Heart left ventricle (tissue), 16 donors: ENCODE measurements around the gene C4BPB. TPM values are rescaled to one million over a fixed set of nuclear protein-coding genes. Genes with fewer than 3 reads are reported as not detected.

Experiments used
- ATAC-seq, 4 donors: fragments of 200-7000 bp; cut with Tn5 transposase; one replicate each; pipeline ENCODE4 v1.9.1; 2020 to 2022; ENCODE audit warnings: moderate library complexity in 4 of 4, mild to moderate bottlenecking in 3 of 4, moderate number of reproducible peaks in 1 of 4
- DNase-seq, 5 donors: peaks; one replicate each; pipeline ENCODE4 v3.0.0-alpha.2; 2020
- H3K27ac ChIP-seq, 12 donors: fragments of 200-600 bp; sonication (generic) in 4 of 12; one replicate each; pipeline versions ENCODE4 v1.5.0 to v1.8.0; 2016 to 2022; ENCODE audit warnings: mild to moderate bottlenecking in 2 of 12
- H3K27me3 ChIP-seq, 9 donors: fragments of 200-600 bp; sonication (generic) in 2 of 9; one replicate each; pipeline versions ENCODE4 v1.5.1 to v1.8.0; 2016 to 2022; ENCODE audit warnings: mild to moderate bottlenecking in 3 of 9
- H3K36me3 ChIP-seq, 9 donors: fragments of 200-600 bp; sonication (generic) in 2 of 9; one replicate each; pipeline versions ENCODE4 v1.5.0 to v1.8.0; 2018 to 2022; ENCODE audit warnings: mild to moderate bottlenecking in 2 of 9
- H3K4me1 ChIP-seq, 12 donors: fragments of 200-600 bp; sonication (generic) in 4 of 12; one replicate each; pipeline versions ENCODE4 v1.5.0 to v1.8.0; 2016 to 2022; ENCODE audit warnings: mild to moderate bottlenecking in 3 of 12
- H3K4me3 ChIP-seq, 12 donors: fragments of 200-600 bp; sonication (generic) in 4 of 12; one replicate each; pipeline versions ENCODE4 v1.5.0 to v1.8.0; 2017 to 2022; ENCODE audit warnings: mild to moderate bottlenecking in 9 of 12, moderate library complexity in 4 of 12
- H3K9me3 ChIP-seq, 12 donors: fragments of 200-600 bp; sonication (generic) in 4 of 12; one replicate each; pipeline versions ENCODE4 v1.5.0 to v1.8.0; 2016 to 2022; ENCODE audit warnings: mild to moderate bottlenecking in 1 of 12
- CTCF ChIP-seq, 12 donors: fragments of 200-600 bp; sonication (generic) in 4 of 12; IDR thresholded peaks; one replicate each; pipeline versions ENCODE4 v1.5.0 to v1.8.0; 2018 to 2022; ENCODE audit warnings: antibody characterized with exemption in 12 of 12, mild to moderate bottlenecking in 5 of 12
- POLR2A ChIP-seq, 2 donors: fragments of 450-650 bp; IDR thresholded peaks; one replicate each; pipeline ENCODE4 v1.6.1; 2017; ENCODE audit warnings: antibody characterized with exemption in 2 of 2, mild to moderate bottlenecking in 2 of 2, moderate library complexity in 2 of 2
- WGBS, 4 donors: extraction: QIAGEN DNeasy Blood & Tissue Kit in 2 of 4; methylation state at CpG; one replicate each; pipeline versions ENCODE4 v1.1.5 to v1.1.7; 2013 to 2018; 5-methylcytosine and 5-hydroxymethylcytosine counted together
- intact Hi-C, 10 donors: fragments of 100-400 bp; cut with DNase I; formaldehyde crosslinking; loops; one replicate each; pipeline versions ENCODE4 v1.11.1 to v1.14.2; 2022
- polyA plus RNA-seq, 2 donors: library from polyadenylated mRNA; stranded (reverse); fragments of 200-250 nt; gene quantifications; one replicate each; pipeline ENCODE4 v1.2.3, GENCODE V29; 2013
- total RNA-seq, 9 donors: library from RNA; depleted of rRNA in 2 of 9; stranded (reverse); fragments of >200 nt in 2 of 9; fragmentation: NEBNext Ultra II Directional in 3 of 9; extraction: Animal tissue kit (Norgen Biotek cat#: 25700) in 3 of 9; gene quantifications; one replicate each; pipeline versions ENCODE4 v1.1.0 to v1.2.4, GENCODE V29; 2016 to 2023
- donor health status: ischemic (EF 13 %, LVEDD 7.1; RV severe dilation, severe dysfunction).
- donor health status: healthy with polysubstance abuse.
- donor health status: DM: no; HTN: yes; CAD: no.
- donor health status: DM: no; HTN: no; CAD: no.
- donor health status: ischemic (EF 25% LVEDD 6.9; RV normal size, moderate dysfunction).
- donor health status: ischemic (EF 25% LVEDD 5.7; RV mildly dilated, moderate dysfunction).
- donor health status: healthy.
- donor health status: DM: yes; HTN: yes; CAD: no.
- donor health status: ischemic (EF 35%, LVEDD 5.7; RV mildly dilated, moderate dysfunction).
- donor health status: nonischemic (EF 11% LVEDD 7.7; RV severe dilation, severe dysfunction).
- donor health status: DM: yes; HTN: yes; CAD: no.
- donor health status: PGD.
- donor health status: ischemic (EF 29% LVEDD 5.4; RV normal size, mild dysfunction).
- donor health status: nonischemic (EF 23%, LVEDD 6.1; RV moderate dilation, normal function).

Gene C4BPB
- total and polyA plus RNA-seq, 11 donors, result 0.20 to 3.3 (median 1.3) TPM; not detected in 8

- H3K4me1 ChIP-seq, result peaks cover 0 to 19% (median 5%) of the 10 kb centered on the region in 12 donors
- H3K36me3 ChIP-seq, result peaks cover 0 to 46% (median 15%) of the 10 kb centered on the region in 9 donors
- no peak for ATAC-seq
- H3K4me3 ChIP-seq, result no peak overlapping the region
- WGBS, 4 donors, result 82 to 89% (median 85%) methylated on average over 2 of the region's 2 CpGs
- TF ChIP-seq CTCF (IDR thresholded peaks at IDR 0.05) (no peak), POLR2A (IDR thresholded peaks at IDR 0.05) (no peak)
- H3K27me3 ChIP-seq, result no peaks in the 10 kb centered on the region
- no peak for DNase-seq
- intact Hi-C loops, result loop anchor here in 5 of 10 donors (5.0 to 10.0 kb wide), 5 partner anchors 240 to 420 kb away; partner anchors contain the start of genes CD55 (in 2 of the 5) and CR1 (in 2 of the 5)
- no peak overlapping the region for H3K27ac ChIP-seq
- H3K9me3 ChIP-seq, result no peaks in the 10 kb centered on the region
Measured at GRCh38 chr1:207081806-207082205, 6.9 kb upstream of the C4BPB start.

- Histone ChIP-seq H3K27me3 (no peaks in the 10 kb centered on the region), H3K36me3 (peaks cover 0 to 34% (median 8%) of the 10 kb centered on the region in 9 donors), H3K9me3 (no peaks in the 10 kb centered on the region), H3K4me3 (no peak overlapping the region), H3K27ac (no peak overlapping the region), H3K4me1 (peaks cover 0 to 11% (median 0%) of the 10 kb centered on the region in 12 donors)
- TF ChIP-seq CTCF (IDR thresholded peaks at IDR 0.05) (no peak), POLR2A (IDR thresholded peaks at IDR 0.05) (no peak)
- 59 to 71% (median 63%) methylated on average over 2 of the region's 2 CpGs for WGBS, 4 donors
- intact Hi-C loops, result loop anchor here in 9 of 10 donors (1.0 to 10.0 kb wide), 9 partner anchors 238 to 418 kb away; partner anchors contain the start of genes CD55 (in 2 of the 9) and CR1 (in 2 of the 9)
- ATAC-seq (no peak), DNase-seq (no peak)
Measured at GRCh38 chr1:207084232-207084631, 4.4 kb upstream of the C4BPB start.

GRCh38 chr1:207084701-207085180 is 3.9 kb upstream of the C4BPB start:
- intact Hi-C loops, result loop anchor here (1.0 to 10.0 kb wide), 10 partner anchors 238 to 418 kb away; partner anchors contain the start of genes CR1 (in 5 of the 10) and CD55 (in 2 of the 10)
- H3K4me1 ChIP-seq, result peaks cover 0 to 13% (median 0%) of the 10 kb centered on the region in 12 donors
- ATAC-seq (peak in 3 of 4 donors; percentile 69 to 76 (median 72)), DNase-seq (peak in 3 of 5 donors; percentile 37 to 42 (median 38))
- no peak overlapping the region for H3K4me3 ChIP-seq
- H3K36me3 ChIP-seq, result peaks cover 0 to 29% (median 3%) of the 10 kb centered on the region in 9 donors
- no peaks in the 10 kb centered on the region for H3K9me3 ChIP-seq
- WGBS, 4 donors, result 23 to 27% (median 24%) methylated on average over 8 of the region's 8 CpGs
- TF ChIP-seq POLR2A (IDR thresholded peaks at IDR 0.05) (no peak), CTCF (IDR thresholded peaks at IDR 0.05) (peak; percentile 41 to 72 (median 62))
- H3K27me3 ChIP-seq, result no peaks in the 10 kb centered on the region
- no peak overlapping the region for H3K27ac ChIP-seq

- H3K4me3 ChIP-seq, result no peak overlapping the region
- peaks cover 0 to 13% (median 0%) of the 10 kb centered on the region in 12 donors for H3K4me1 ChIP-seq
- no peak overlapping the region for H3K27ac ChIP-seq
- no peaks in the 10 kb centered on the region for H3K9me3 ChIP-seq
- intact Hi-C loops, result loop anchor here in 8 of 10 donors (1.0 to 10.0 kb wide), 6 partner anchors 239 to 413 kb away; partner anchors contain the start of genes CR1 (in 3 of the 8) and CD55 (in 1 of the 8)
- ATAC-seq (no peak), DNase-seq (no peak)
- no peaks in the 10 kb centered on the region for H3K27me3 ChIP-seq
- WGBS, 4 donors, result 65 to 81% (median 72%) methylated on average over 3 of the region's 3 CpGs
- TF ChIP-seq CTCF (IDR thresholded peaks at IDR 0.05) (no peak), POLR2A (IDR thresholded peaks at IDR 0.05) (no peak)
- H3K36me3 ChIP-seq, result peaks cover 0 to 17% (median 0%) of the 10 kb centered on the region in 9 donors
Measured at GRCh38 chr1:207085887-207086286, 2.8 kb upstream of the C4BPB start.
